NT2/D1 (cell line): ENCODE data around the gene BFAR.
"Not testable (repeated sequence)": the region's sequence is repeated elsewhere in the genome, so short reads cannot be mapped to it uniquely, and the experiment has no call there.

Experiments used
- SUZ12 ChIP-seq: IDR thresholded peaks from 2 replicates; pipeline ENCODE4 v1.6.1; 2011; ENCODE audit not compliant: insufficient read length, insufficient read depth; ENCODE audit errors: extremely low read depth
- YY1 ChIP-seq: IDR thresholded peaks from 2 replicates; pipeline ENCODE4 v1.6.1; 2011; ENCODE audit not compliant: insufficient read length, insufficient read depth

DNA sequence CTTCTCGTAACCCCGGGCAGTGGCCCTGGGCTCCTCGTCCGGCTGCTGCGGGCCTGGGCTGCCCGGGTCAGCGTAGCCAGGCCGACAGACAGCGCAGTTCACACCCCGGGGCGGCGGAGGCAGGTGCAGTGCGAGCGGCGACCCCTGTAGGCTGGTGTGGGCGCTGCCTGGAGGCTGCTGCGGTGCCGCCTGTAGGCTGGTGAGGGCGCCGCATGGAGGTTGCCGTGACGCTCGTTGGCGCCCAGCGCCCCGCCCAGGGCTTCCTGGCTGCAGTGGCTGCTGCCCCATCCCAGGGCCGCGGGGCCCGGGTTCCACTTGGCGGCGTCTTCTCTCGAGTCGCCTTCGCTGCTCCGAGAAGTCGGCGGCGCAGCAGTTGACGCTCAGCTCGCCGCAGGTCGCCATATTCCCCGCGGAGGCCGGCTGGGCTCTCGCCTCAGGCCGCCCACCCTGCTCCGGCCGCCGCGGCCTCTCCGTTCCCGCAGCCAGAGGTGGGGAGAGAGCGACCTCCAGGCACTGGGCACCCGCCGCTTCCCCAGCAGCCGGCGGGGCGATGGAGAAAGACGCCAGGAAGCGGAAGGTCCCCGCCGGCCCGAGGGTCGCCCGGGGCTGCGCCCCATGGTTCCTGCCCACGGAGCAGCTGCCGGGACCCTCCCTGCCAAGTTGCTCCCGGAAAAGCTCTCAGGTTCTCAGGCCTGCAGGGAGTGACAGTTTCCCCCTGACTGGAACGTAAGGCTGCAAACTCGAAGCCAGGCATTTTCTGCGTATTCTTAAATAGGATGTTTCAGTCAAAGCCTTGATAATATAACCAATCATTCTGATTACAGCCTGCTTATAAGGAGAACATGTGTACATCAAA, 70.6 kb downstream of the BFAR start, which contains the start of gene NPIPA3:
- TF ChIP-seq YY1, SUZ12: not testable (repeated sequence)
